ENCODE measurements around the gene UBE2S.

- TF ChIP-seq CTCF (IDR thresholded peaks at IDR 0.05) (no peak), POLR2A (IDR thresholded peaks at IDR 0.05) (no peak)
Measured at GRCh38 chr19:55433292-55433691, 25.7 kb upstream of the UBE2S start.

Measured in lower leg skin (tissue), 3 donors.